NT2/D1 (cell line): Measurements from ENCODE around the gene NHSL1.

Experiments
- SUZ12 ChIP-seq: IDR thresholded peaks from 2 replicates; pipeline ENCODE4 v1.6.1; 2011; ENCODE audit not compliant: insufficient read length, insufficient read depth; ENCODE audit errors: extremely low read depth
- YY1 ChIP-seq: IDR thresholded peaks from 2 replicates; pipeline ENCODE4 v1.6.1; 2011; ENCODE audit not compliant: insufficient read length, insufficient read depth

GRCh38 chr6:138485005-138485545 lies 14.2 kb downstream of the NHSL1 start:
- TF ChIP-seq YY1 (no peak), SUZ12 (no peak)
